ENCODE data around the gene PARD3B.

The PARD3B gene

DNA sequence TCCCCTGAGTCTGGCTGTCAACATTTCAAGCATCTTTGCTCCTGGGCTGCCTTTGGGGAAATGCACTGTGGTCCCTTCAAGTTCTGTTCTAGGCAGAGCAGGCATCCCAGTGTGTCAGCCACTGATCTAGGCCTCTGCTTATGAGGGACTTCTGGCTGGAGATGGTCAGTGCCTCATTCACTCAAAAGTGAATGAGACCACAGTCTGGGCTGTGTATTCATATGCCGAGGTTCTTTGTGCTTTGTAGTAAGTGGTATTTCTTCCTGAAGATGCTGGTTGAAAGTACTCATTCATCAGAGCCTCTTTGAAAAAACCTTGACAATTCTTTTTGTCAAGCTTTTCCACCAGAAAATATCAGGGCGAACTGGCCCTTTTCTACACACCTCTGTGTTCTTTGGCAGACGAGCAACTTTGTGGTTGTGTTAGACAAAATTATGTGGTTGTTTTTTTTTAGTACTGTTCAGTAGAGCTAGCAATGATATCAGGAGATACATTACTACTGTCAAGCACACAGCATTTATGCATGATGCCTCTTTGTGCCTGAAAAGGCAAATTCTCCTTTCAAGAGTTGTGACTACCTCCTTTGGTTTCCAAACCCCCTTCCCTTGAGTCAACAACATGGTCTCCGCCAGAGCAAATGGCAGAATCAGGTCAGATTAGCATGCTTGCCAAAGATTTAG is 626.1 kb downstream of the PARD3B start:
- no peak for ATAC-seq (ENCODE audit: insufficient read depth, low read depth)
- no peak for TF ChIP-seq CTCF (IDR thresholded peaks at IDR 0.05; ENCODE audit: borderline replicate concordance, extremely low read depth, low read length, poor library complexity, severe bottlenecking)
- TF ChIP-seq EZH2 (IDR thresholded peaks at IDR 0.05; ENCODE audit: borderline replicate concordance, low read depth, low read length, severe bottlenecking): no peak
- no peaks in the 10 kb centered on the region for H4K20me1 ChIP-seq (ENCODE audit: insufficient read depth, low read length)
- H3K4me2 ChIP-seq (ENCODE audit: insufficient read depth, low read length): no peak overlapping the region
- H3K4me3 ChIP-seq (ENCODE audit: low read depth in 1 of 2, low read length in 2 of 2): no peak overlapping the region
- H3K4me1 ChIP-seq (ENCODE audit: insufficient read depth, low read length): no peaks in the 10 kb centered on the region
- H3K27ac ChIP-seq (ENCODE audit: low read length): no peak overlapping the region
- H2AFZ ChIP-seq (ENCODE audit: low read depth, low read length): no peak overlapping the region
- H3K9me3 ChIP-seq (ENCODE audit: insufficient read depth, low read length, severe bottlenecking): no peaks in the 10 kb centered on the region
- no peaks in the 10 kb centered on the region for H3K79me2 ChIP-seq (ENCODE audit: insufficient read depth, low read length)
- no peaks in the 10 kb centered on the region for H3K36me3 ChIP-seq (ENCODE audit: insufficient read depth, low read length)
- DNase-seq: no peak
- no peak overlapping the region for H3K9ac ChIP-seq (ENCODE audit: low read depth, low read length)
- no peaks in the 10 kb centered on the region for H3K27me3 ChIP-seq (ENCODE audit: insufficient read depth, low read length, poor library complexity)

GRCh38 chr2:205175831-205176230 is 630.6 kb downstream of the PARD3B start:
- H3K9ac ChIP-seq (ENCODE audit: low read depth, low read length): no peak overlapping the region

DNA sequence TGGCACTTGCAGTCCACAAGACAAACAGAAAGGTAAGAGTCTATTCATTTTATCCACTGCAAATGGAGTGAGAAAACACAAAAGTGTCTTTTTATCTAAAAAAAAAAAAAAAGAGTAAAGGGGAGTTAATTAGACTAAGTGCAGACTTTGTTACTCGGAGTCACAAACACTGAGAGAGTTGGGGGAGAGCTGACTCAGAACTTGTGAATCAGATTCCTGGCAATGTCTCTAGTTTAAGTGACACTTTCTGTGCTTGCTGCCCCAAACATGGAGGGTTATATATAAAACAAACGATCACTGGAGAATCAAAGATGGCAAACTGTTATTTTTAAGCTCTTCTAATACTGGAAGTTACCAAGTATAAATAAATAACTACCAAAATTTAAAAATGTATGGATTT is 631.3 kb downstream of the PARD3B start:
- no peaks in the 10 kb centered on the region for H3K36me3 ChIP-seq (ENCODE audit: insufficient read depth, low read length)
- H3K4me2 ChIP-seq (ENCODE audit: insufficient read depth, low read length): no peak overlapping the region
- no peaks in the 10 kb centered on the region for H4K20me1 ChIP-seq (ENCODE audit: insufficient read depth, low read length)
- H2AFZ ChIP-seq (ENCODE audit: low read depth, low read length): no peak overlapping the region
- H3K4me3 ChIP-seq (ENCODE audit: low read depth in 1 of 2, low read length in 2 of 2): no peak overlapping the region
- ATAC-seq (ENCODE audit: insufficient read depth, low read depth): no peak
- no peaks in the 10 kb centered on the region for H3K4me1 ChIP-seq (ENCODE audit: insufficient read depth, low read length)
- TF ChIP-seq EZH2 (IDR thresholded peaks at IDR 0.05; ENCODE audit: borderline replicate concordance, low read depth, low read length, severe bottlenecking): no peak
- no peak for TF ChIP-seq CTCF (IDR thresholded peaks at IDR 0.05; ENCODE audit: borderline replicate concordance, extremely low read depth, low read length, poor library complexity, severe bottlenecking)
- DNase-seq: no peak
- no peak overlapping the region for H3K27ac ChIP-seq (ENCODE audit: low read length)
- no peak overlapping the region for H3K9ac ChIP-seq (ENCODE audit: low read depth, low read length)
- no peaks in the 10 kb centered on the region for H3K27me3 ChIP-seq (ENCODE audit: insufficient read depth, low read length, poor library complexity)
- H3K9me3 ChIP-seq (ENCODE audit: insufficient read depth, low read length, severe bottlenecking): no peaks in the 10 kb centered on the region
- H3K79me2 ChIP-seq (ENCODE audit: insufficient read depth, low read length): no peaks in the 10 kb centered on the region

More at GRCh38 chr2:205175831-205176230, 630.6 kb downstream of the PARD3B start:
- no peaks in the 10 kb centered on the region for H3K27me3 ChIP-seq (ENCODE audit: insufficient read depth, low read length, poor library complexity)
- H3K4me1 ChIP-seq (ENCODE audit: insufficient read depth, low read length): no peaks in the 10 kb centered on the region
- no peak overlapping the region for H2AFZ ChIP-seq (ENCODE audit: low read depth, low read length)
- H3K36me3 ChIP-seq (ENCODE audit: insufficient read depth, low read length): no peaks in the 10 kb centered on the region
- H4K20me1 ChIP-seq (ENCODE audit: insufficient read depth, low read length): no peaks in the 10 kb centered on the region
- H3K9me3 ChIP-seq (ENCODE audit: insufficient read depth, low read length, severe bottlenecking): no peaks in the 10 kb centered on the region
- H3K79me2 ChIP-seq (ENCODE audit: insufficient read depth, low read length): no peaks in the 10 kb centered on the region
- ATAC-seq (ENCODE audit: insufficient read depth, low read depth): no peak
- H3K4me2 ChIP-seq (ENCODE audit: insufficient read depth, low read length): no peak overlapping the region
- TF ChIP-seq CTCF (IDR thresholded peaks at IDR 0.05; ENCODE audit: borderline replicate concordance, extremely low read depth, low read length, poor library complexity, severe bottlenecking) (no peak), EZH2 (IDR thresholded peaks at IDR 0.05; ENCODE audit: borderline replicate concordance, low read depth, low read length, severe bottlenecking) (no peak)
- DNase-seq: no peak
- H3K27ac ChIP-seq (ENCODE audit: low read length): no peak overlapping the region
- H3K4me3 ChIP-seq (ENCODE audit: low read depth in 1 of 2, low read length in 2 of 2): no peak overlapping the region

Measured in DND-41 (cell line).